Lung (tissue), 12 donors: Measurements from ENCODE around the gene UGDH. TPM values are rescaled to one million over a fixed set of nuclear protein-coding genes. Genes with fewer than 3 reads are reported as not detected.

ENCODE experiments used
- ATAC-seq: fragments of 200-7000 bp; cut with Tn5 transposase; one replicate; pipeline ENCODE4 v1.9.1; 2020; ENCODE audit warnings: moderate number of reproducible peaks; ENCODE audit not compliant: insufficient read depth, low FRiP score
- DNase-seq, 3 donors: peaks; one replicate each; pipeline ENCODE4 v3.0.0-alpha.2; 2013 to 2017
- H3K27ac ChIP-seq, 2 donors: one replicate each; pipeline ENCODE4 v1.5.1; 2013; ENCODE audit warnings: mild to moderate bottlenecking in 2 of 2, moderate library complexity in 2 of 2, control low read depth in 1 of 2, inconsistent platforms in 1 of 2, low read depth in 1 of 2, low read length in 1 of 2
- H3K27me3 ChIP-seq, 3 donors: one replicate each; pipeline ENCODE4 v1.5.1; 2013; ENCODE audit warnings: low read length in 2 of 3; ENCODE audit not compliant: control insufficient read depth in 3 of 3, insufficient read depth in 3 of 3
- H3K36me3 ChIP-seq, 4 donors: one replicate each; pipeline ENCODE4 v1.5.1; 2013; ENCODE audit warnings: low read length in 4 of 4, mild to moderate bottlenecking in 1 of 4, moderate library complexity in 1 of 4; ENCODE audit not compliant: control insufficient read depth in 4 of 4, insufficient read depth in 4 of 4
- H3K4me1 ChIP-seq, 5 donors: one replicate each; pipeline ENCODE4 v1.5.1; 2013; ENCODE audit warnings: low read length in 5 of 5, mild to moderate bottlenecking in 2 of 5, moderate library complexity in 1 of 5; ENCODE audit not compliant: control insufficient read depth in 5 of 5, insufficient read depth in 5 of 5
- H3K4me3 ChIP-seq: one replicate; pipeline ENCODE4 v1.5.1; 2013; ENCODE audit warnings: mild to moderate bottlenecking, control low read depth, moderate library complexity
- H3K9ac ChIP-seq, 2 donors: one replicate each; pipeline ENCODE4 v1.5.1; 2013; ENCODE audit warnings: low read length in 2 of 2, control low read depth in 1 of 2; ENCODE audit not compliant: insufficient read depth in 1 of 2
- H3K9me3 ChIP-seq, 4 donors: one replicate each; pipeline ENCODE4 v1.5.1; 2013; ENCODE audit warnings: low read length in 3 of 4, mild to moderate bottlenecking in 1 of 4, moderate library complexity in 1 of 4; ENCODE audit not compliant: control insufficient read depth in 4 of 4, insufficient read depth in 3 of 4
- CTCF ChIP-seq: IDR thresholded peaks from 2 replicates; pipeline ENCODE4 v1.5.1; 2012; ENCODE audit warnings: mild to moderate bottlenecking; ENCODE audit errors: control extremely low read depth, extremely low read depth
- WGBS, 2 donors: extraction: QIAGEN DNeasy Blood & Tissue Kit; methylation state at CpG; one replicate each; pipeline ENCODE4 v1.1.7; 2013; 5-methylcytosine and 5-hydroxymethylcytosine counted together
- polyA plus RNA-seq, 2 donors: library from polyadenylated mRNA; stranded (reverse); fragments of 200-250 nt; gene quantifications; one replicate each; pipeline ENCODE4 v1.2.1, GENCODE V29; 2013
- total RNA-seq, 2 donors: library from RNA; depleted of rRNA in 1 of 2; stranded (reverse); fragments of >200 nt in 1 of 2; gene quantifications; one replicate each; pipeline ENCODE4 v1.2.1, GENCODE V29; 2014 to 2021
- donor health status: control.
- donor health status: control.
- donor health status: Bipolar disorder and iron deficiency.
- donor health status: healthy.
- donor health status: DM: yes; HTN: yes; CAD: no.

UGDH gene
- total and polyA plus RNA-seq, 4 donors, result 13.4 to 69.1 (median 36.6) TPM

GRCh38 chr4:39497909-39498726 lies 29.1 kb downstream of the UGDH start:
- no peak for ATAC-seq
- H3K4me3 ChIP-seq, result no peak overlapping the region
- DNase-seq, result no peak
- no peaks in the 10 kb centered on the region for H3K27me3 ChIP-seq
- H3K9me3 ChIP-seq, result no peaks in the 10 kb centered on the region
- TF ChIP-seq CTCF, result no peak
- peaks cover 8 to 20% (median 11%) of the 10 kb centered on the region in 4 donors for H3K36me3 ChIP-seq
- H3K9ac ChIP-seq, result no peak overlapping the region
- no peaks in the 10 kb centered on the region for H3K4me1 ChIP-seq
- WGBS, 2 donors, result 90 to 94% methylated on average over 1 of the region's 1 CpG
- H3K27ac ChIP-seq, result no peak overlapping the region

GRCh38 chr4:39495446-39496213 lies 31.6 kb downstream of the UGDH start:
- ATAC-seq, result no peak

GRCh38 chr4:39494354-39494753 lies 32.9 kb downstream of the UGDH start:
- no peak for TF ChIP-seq CTCF
- DNase-seq, result no peak
- ATAC-seq, result no peak
- Histone ChIP-seq H3K4me1 (no peaks in the 10 kb centered on the region), H3K27ac (no peak overlapping the region), H3K27me3 (no peaks in the 10 kb centered on the region), H3K9me3 (no peaks in the 10 kb centered on the region), H3K9ac (no peak overlapping the region), H3K4me3 (no peak overlapping the region), H3K36me3 (peaks cover 2 to 7% (median 3%) of the 10 kb centered on the region in 4 donors)
- WGBS, 2 donors, result 94 to 95% methylated on average over 1 of the region's 1 CpG

More at GRCh38 chr4:39495446-39496213, 31.6 kb downstream of the UGDH start:
- Histone ChIP-seq H3K27ac (no peak overlapping the region), H3K4me3 (no peak overlapping the region), H3K9me3 (no peaks in the 10 kb centered on the region), H3K36me3 (peaks cover 2 to 7% (median 4%) of the 10 kb centered on the region in 4 donors), H3K27me3 (no peaks in the 10 kb centered on the region), H3K4me1 (no peaks in the 10 kb centered on the region), H3K9ac (no peak overlapping the region)
- DNase-seq, result no peak
- 63 to 82% methylated on average over 4 of the region's 4 CpGs for WGBS, 2 donors
- TF ChIP-seq CTCF, result no peak
